GM18519 (cell line): ENCODE data around the gene C2orf68.
"Not testable (repeated sequence)": the region's sequence is repeated elsewhere in the genome, so short reads cannot be mapped to it uniquely, and the experiment has no call there.

Experiments
- ATAC-seq: cut with Tn5 transposase; IDR thresholded peaks from one replicate; pipeline ENCODE4 v1.9.1; 2021; ENCODE audit warnings: mild to moderate bottlenecking, moderate library complexity; ENCODE audit not compliant: unreplicated experiment, low FRiP score

Gene C2orf68

GRCh38 chr2:85600951-85601770 is 10.7 kb downstream of the C2orf68 start:
- no peak for ATAC-seq

GRCh38 chr2:85600235-85600575 is 11.7 kb downstream of the C2orf68 start:
- no peak for ATAC-seq

- no peak for ATAC-seq
Observed at GRCh38 chr2:85599468-85600234, 12.2 kb downstream of the C2orf68 start.

- ATAC-seq: no peak
Observed at GRCh38 chr2:85598594-85599340, 13.1 kb downstream of the C2orf68 start.

GRCh38 chr2:85597241-85597640 is 14.6 kb downstream of the C2orf68 start:
- no peak for ATAC-seq

GRCh38 chr2:85596486-85597143 is 15.3 kb downstream of the C2orf68 start:
- no peak for ATAC-seq

GRCh38 chr2:85596026-85596333 is 15.9 kb downstream of the C2orf68 start:
- ATAC-seq: no peak

GRCh38 chr2:85595301-85596025 is 16.4 kb downstream of the C2orf68 start, which contains the start of gene RNF181:
Gene RNF181, plus strand, starts transcription at chr2:85595745. Its CDS starts 19 bp downstream, at chr2:85595764.
- peak; percentile 96 for ATAC-seq

GRCh38 chr2:85594715-85595300 is 17.1 kb downstream of the C2orf68 start:
- no peak for ATAC-seq

GRCh38 chr2:85593023-85593422 is 18.8 kb downstream of the C2orf68 start:
- no peak for ATAC-seq

- not testable (repeated sequence) for ATAC-seq
Observed at GRCh38 chr2:85592299-85592698, 19.6 kb downstream of the C2orf68 start.

GRCh38 chr2:85591563-85591962 is 20.3 kb downstream of the C2orf68 start:
- ATAC-seq: no peak

GRCh38 chr2:85590950-85591349 is 20.9 kb downstream of the C2orf68 start:
- ATAC-seq: no peak

GRCh38 chr2:85589982-85590791 is 21.7 kb downstream of the C2orf68 start:
- no peak for ATAC-seq

- ATAC-seq: no peak
Observed at GRCh38 chr2:85589181-85589580, 22.7 kb downstream of the C2orf68 start.

GRCh38 chr2:85588645-85589044 is 23.2 kb downstream of the C2orf68 start:
- no peak for ATAC-seq

- no peak for ATAC-seq
Observed at GRCh38 chr2:85588236-85588635, 23.6 kb downstream of the C2orf68 start.

- no peak for ATAC-seq
Observed at GRCh38 chr2:85585781-85586105, 26.1 kb downstream of the C2orf68 start.
